ENCODE data around the gene HCFC1R1.

HCFC1R1 gene

GRCh38 chr16:2991566-2992261 lies 32.0 kb downstream of the HCFC1R1 start:
- no peak for DNase-seq

GRCh38 chr16:2990891-2991290 lies 32.9 kb downstream of the HCFC1R1 start:
- DNase-seq = no peak

DNA sequence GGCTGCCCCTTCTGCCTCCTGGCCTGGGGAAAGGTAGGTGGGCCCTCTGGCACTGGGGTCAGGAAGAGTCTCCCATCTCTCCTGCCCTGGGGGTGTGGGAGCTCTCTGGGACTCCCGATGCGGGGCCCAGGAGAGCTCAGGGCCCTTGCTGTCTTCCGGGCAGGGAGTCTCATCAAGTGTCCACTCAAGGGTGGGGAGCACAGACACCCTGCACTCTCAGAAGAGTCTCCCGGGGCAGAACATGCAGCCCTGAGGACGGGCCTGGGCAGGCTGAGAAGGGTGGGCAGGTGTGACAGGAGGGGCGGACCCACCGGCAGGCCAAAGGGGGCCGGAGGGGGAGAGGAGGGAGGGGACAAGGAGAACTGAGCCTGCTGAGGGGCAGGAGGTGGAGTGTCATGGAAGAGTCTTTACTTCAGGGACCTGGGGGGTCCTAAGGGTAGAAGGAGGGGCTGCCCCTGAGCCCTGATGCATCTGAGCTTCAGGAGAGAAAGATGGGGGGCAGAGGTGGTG lies 35.1 kb downstream of the HCFC1R1 start:
- DNase-seq = no peak

GRCh38 chr16:2987833-2988232 lies 35.9 kb downstream of the HCFC1R1 start:
- DNase-seq = no peak

GRCh38 chr16:2987286-2987685 lies 36.5 kb downstream of the HCFC1R1 start:
- DNase-seq = no peak

DNA sequence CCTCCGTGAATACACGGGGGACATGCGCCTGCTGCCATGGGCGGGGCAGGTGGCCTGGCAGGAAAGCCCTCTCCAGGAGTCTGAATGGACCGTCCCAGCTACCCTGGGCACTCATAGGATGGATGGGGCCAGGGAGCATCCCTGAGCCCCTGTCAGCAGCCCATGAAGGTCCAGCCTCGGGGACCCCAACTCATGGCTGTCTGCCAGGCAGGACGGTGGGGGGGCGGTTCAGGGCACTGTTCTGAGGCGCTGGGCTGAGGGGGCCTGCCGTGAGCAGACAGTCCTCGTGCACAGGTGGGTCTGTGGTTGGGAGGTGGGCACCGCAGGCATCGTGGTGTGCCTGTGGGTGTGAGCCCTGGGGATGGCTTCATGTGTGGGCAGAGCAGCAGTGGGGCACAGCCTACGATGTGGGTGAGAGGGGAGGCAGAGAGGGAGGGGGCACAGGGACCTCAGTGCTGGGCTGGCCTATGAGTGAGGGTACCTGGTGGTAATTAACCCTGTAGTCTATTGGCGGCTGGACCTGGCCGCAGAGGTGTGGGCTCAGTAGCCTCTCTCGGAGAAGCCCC lies 37.0 kb downstream of the HCFC1R1 start:
- no peak for DNase-seq

GRCh38 chr16:2985893-2986355 lies 37.8 kb downstream of the HCFC1R1 start:
- no peak for DNase-seq

DNA sequence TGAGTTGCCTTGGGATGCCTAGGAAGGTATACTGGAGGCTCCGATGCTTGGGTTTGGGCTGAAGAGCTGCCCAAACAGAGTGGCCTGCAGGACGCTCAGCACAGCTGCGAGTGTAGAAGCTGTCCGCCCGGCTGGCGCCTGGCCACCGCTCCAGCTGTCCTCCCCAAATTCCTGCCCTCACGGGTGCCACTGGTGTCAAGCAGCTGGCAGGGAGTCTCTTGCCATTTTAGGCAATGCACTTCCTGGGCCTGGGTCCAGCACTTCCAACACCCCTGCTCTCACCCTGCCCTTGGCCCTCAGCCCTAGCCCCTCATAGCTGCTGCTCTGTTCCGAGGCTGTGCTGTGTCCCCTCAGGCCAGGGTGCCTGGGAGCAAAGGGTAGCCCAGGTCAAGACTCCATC lies 38.3 kb downstream of the HCFC1R1 start:
- DNase-seq = no peak

- DNase-seq = peak; percentile 83 to 92 (median 91)
Observed at GRCh38 chr16:2983706-2984136, 40.0 kb downstream of the HCFC1R1 start.

DNA sequence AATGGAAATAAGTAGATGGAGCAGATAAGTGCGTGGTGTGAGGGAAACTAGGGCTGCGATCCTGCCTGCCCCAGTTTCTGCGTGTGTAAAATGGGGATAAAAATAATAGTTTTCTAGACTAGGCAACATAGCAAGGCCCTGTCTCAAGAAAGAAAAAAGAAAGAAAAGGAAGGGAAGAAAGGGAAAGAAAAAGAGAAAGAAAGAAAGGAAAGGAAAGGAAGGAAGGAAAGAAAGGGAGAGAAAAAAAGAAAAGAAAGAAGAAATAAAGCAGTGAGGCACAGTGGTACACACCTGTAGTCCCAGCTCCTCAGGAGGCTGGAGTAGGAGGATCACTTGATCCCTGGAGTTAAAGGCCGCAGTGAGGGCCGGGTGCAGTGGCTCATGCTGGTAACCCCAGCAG lies 41.3 kb downstream of the HCFC1R1 start:
- DNase-seq = no peak

- DNase-seq = no peak
Observed at GRCh38 chr16:2981899-2982250, 41.9 kb downstream of the HCFC1R1 start.

- DNase-seq = no peak
Observed at GRCh38 chr16:2981177-2981898, 42.4 kb downstream of the HCFC1R1 start.

GRCh38 chr16:2980227-2981176 lies 43.2 kb downstream of the HCFC1R1 start, which contains the start of gene PKMYT1:
Gene PKMYT1 (minus strand): TSS chr16:2980446. CDS start chr16:2979657, 789 bp downstream.
- peak; percentile 95 to 99 (median 98) for DNase-seq

- DNase-seq = peak; percentile 74 to 87 (median 81)
Observed at GRCh38 chr16:2979669-2980226, 44.0 kb downstream of the HCFC1R1 start.

- DNase-seq = no peak
Observed at GRCh38 chr16:2977440-2977839, 46.3 kb downstream of the HCFC1R1 start.

GRCh38 chr16:2976673-2977072 lies 47.1 kb downstream of the HCFC1R1 start:
- no peak for DNase-seq

GRCh38 chr16:2976201-2976600 lies 47.5 kb downstream of the HCFC1R1 start:
- no peak for DNase-seq

DNA sequence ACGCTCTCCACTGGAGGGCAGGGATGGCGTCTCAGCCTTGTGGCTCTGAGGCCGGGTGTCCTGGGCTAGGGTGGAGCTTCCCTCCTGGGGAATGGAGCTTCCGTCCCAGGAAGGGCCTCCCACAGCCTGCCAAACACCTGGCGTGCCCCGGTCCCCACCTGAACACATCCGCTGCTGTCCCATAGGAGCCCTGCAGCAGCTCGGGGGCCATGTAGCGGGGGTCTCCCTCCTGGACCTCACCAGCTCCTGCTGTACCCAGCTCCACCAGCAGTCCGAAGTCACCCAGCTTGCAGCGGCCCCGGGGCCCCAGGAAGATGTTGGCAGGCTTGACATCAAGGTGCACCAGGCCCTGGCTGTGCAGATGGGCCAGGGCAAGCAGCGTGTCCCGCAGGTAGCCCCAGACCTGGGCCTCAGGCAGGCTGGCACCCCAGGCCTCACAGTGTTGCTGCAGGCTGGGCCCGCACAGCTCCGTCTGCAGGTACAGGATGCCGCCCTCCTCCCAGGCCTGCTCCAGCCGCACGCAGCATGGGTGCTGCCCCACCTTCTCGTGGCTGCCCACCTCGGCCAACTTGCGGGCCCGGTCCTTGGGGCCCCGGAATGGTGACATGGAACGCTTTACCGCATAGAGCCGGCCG lies 48.5 kb downstream of the HCFC1R1 start:
- no peak for DNase-seq

GRCh38 chr16:2974319-2975056 lies 49.3 kb downstream of the HCFC1R1 start:
- DNase-seq = no peak

DNA sequence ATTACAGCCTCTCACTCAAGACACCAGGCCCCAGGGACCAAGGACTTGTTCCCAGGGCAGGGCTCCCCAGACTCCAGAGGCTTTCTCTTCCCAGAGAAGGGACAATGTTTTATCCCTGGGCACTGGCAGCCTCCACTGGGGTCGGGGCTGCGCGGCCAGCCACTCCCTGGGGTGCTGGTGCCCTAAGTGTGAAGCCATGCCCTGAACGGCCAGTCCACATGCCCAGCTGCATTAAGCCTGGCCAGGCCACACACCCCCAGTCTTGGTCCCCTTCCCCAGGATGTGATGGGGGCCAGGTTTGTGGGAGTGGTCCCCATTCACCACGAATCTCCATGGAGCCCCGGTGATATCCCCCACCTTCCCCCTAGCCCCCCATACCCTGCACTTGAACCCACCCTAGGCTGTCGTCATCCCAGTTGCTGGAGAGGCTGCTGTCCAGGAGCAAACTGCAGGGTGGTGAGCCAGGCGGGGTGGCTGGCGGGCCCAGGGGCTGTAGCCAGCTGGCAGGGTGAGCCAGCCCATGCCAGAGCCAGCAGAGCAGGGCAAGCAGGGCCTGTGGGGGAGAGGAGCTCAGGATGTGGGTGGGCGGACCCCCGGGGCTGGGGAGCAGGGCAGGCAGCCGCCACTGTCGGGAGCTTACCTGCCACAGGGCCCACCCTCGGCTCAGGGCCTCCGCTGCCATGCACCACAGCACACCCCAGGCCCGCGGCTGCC lies 50.0 kb downstream of the HCFC1R1 start:
- no peak for DNase-seq
